K562 (cell line): ENCODE data around the gene PUS3. TPM values are rescaled to one million over a fixed set of nuclear protein-coding genes. Genes with fewer than 3 reads are reported as not detected.

Experiments used
- ATAC-seq: fragments of 200-7000 bp; cut with Tn5 transposase; 3 replicates; pipeline ENCODE4 v1.9.1; 2020; ENCODE audit warnings: moderate library complexity
- BruUV-seq: library from RNA; stranded (reverse); fragments of 400-500 nt; replicated peaks from 2 replicates; lab custom pipeline; 2021; lab: Mats Ljungman, UMichigan
- CTCF ChIA-PET: fragments of 300-600 bp; formaldehyde crosslinking; extraction: SDS; loops from one replicate; lab custom pipeline; 2021; ENCODE audit warnings: low intra/inter-chr PET ratio; lab: Yijun Ruan, JAX
- POLR2A ChIA-PET: fragments of 300-600, 350-650 bp; sonication (Branson Sonifier 250); formaldehyde crosslinking; extraction: SDS; loops from one replicate; lab custom pipeline; 2021; ENCODE audit warnings: antibody characterized with exemption, inconsistent platforms; lab: Yijun Ruan, JAX
- DNase-seq, 4 experiments: peaks; one replicate each; pipeline versions ENCODE4 v3.0.0 to v3.0.0-alpha.2; 2011 to 2018; ENCODE audit warnings: low spot score in 3 of 4, mixed read lengths in 3 of 4; ENCODE audit errors: extremely low read depth in 1 of 4
- FAIRE-seq: peaks from 2 replicates; lab custom pipeline; 2011; peaks lifted over from hg19 to GRCh38; lab: Jason Lieb, UNC
- H2AFZ ChIP-seq: 2 replicates; pipeline ENCODE4 v1.6.0; 2011; ENCODE audit warnings: low read depth, low read length, control low read depth, inconsistent platforms
- H3K27ac ChIP-seq: fragments of 200-600 bp; 3 replicates; pipeline ENCODE4 v1.8.0; 2011; ENCODE audit warnings: low read depth, mild to moderate bottlenecking, control low read depth, inconsistent platforms, low read length, moderate library complexity, mixed read lengths; ENCODE audit errors: extremely low read depth
- H3K27me3 ChIP-seq, 2 experiments: fragments of 300-600 bp in 1 of 2; 2 replicates in 1 of 2; 3 replicates in 1 of 2; pipeline versions ENCODE4 v1.6.0 to v1.8.0; 2011; ENCODE audit warnings: inconsistent platforms in 2 of 2, low read length in 2 of 2, mild to moderate bottlenecking in 1 of 2, mixed read lengths in 1 of 2, moderate library complexity in 1 of 2; ENCODE audit not compliant: control insufficient read depth in 2 of 2, insufficient read depth in 2 of 2
- H3K36me3 ChIP-seq: fragments of 300-600 bp; 3 replicates; pipeline ENCODE4 v1.8.0; 2011; ENCODE audit warnings: mild to moderate bottlenecking, low read length, inconsistent platforms; ENCODE audit not compliant: control insufficient read depth, insufficient read depth
- H3K4me1 ChIP-seq, 2 experiments: fragments of 200-600 bp in 1 of 2; replicated peaks in 1 of 2; 2 replicates in 1 of 2; 3 replicates in 1 of 2; pipeline versions ENCODE4 v1.5.1 to v1.8.0; 2011; ENCODE audit warnings: inconsistent platforms in 2 of 2, low read length in 2 of 2, mild to moderate bottlenecking in 1 of 2, mixed read lengths in 1 of 2, moderate library complexity in 1 of 2; ENCODE audit not compliant: control insufficient read depth in 2 of 2, insufficient read depth in 2 of 2
- H3K4me2 ChIP-seq: 2 replicates; pipeline ENCODE4 v1.6.1; 2011; ENCODE audit warnings: low read length, control low read depth, inconsistent platforms, mixed read lengths; ENCODE audit not compliant: insufficient read depth
- H3K4me3 ChIP-seq: fragments of 200-600 bp; sonication (generic), shearing (Covaris generic); 2 replicates; pipeline ENCODE4 v1.5.1; 2016; ENCODE audit warnings: control low read depth, inconsistent platforms
- H3K79me2 ChIP-seq: fragments of 200-600 bp; 3 replicates; pipeline ENCODE4 v1.8.0; 2011; ENCODE audit warnings: low read length, inconsistent platforms; ENCODE audit not compliant: control insufficient read depth, insufficient read depth
- H3K9ac ChIP-seq, 2 experiments: 2 replicates each; pipeline versions ENCODE4 v1.6.0 to v1.6.1; 2011; ENCODE audit warnings: low read depth in 2 of 2, low read length in 2 of 2, control low read depth in 1 of 2, inconsistent platforms in 1 of 2, mild to moderate bottlenecking in 1 of 2, mixed read lengths in 1 of 2; ENCODE audit not compliant: insufficient read depth in 1 of 2
- H3K9me1 ChIP-seq: one replicate; pipeline ENCODE4 v1.6.0; 2011; ENCODE audit warnings: inconsistent platforms, mild to moderate bottlenecking, low read length, moderate library complexity; ENCODE audit not compliant: control insufficient read depth, insufficient read depth
- H3K9me3 ChIP-seq: replicated peaks from 2 replicates; pipeline ENCODE4 v1.5.1; 2011; ENCODE audit warnings: low read depth, low read length, inconsistent platforms; ENCODE audit not compliant: control insufficient read depth, insufficient read depth
- H4K20me1 ChIP-seq: replicated peaks from 2 replicates; pipeline ENCODE4 v1.6.1; 2011; ENCODE audit warnings: low read length, inconsistent platforms, mixed read lengths; ENCODE audit not compliant: control insufficient read depth, insufficient read depth
- BRCA1 ChIP-seq, 2 experiments: fragments of 450-650 bp in 1 of 2; sonication (generic) in 1 of 2; formaldehyde crosslinking in 1 of 2; IDR thresholded peaks; 2 replicates each; pipeline versions ENCODE4 v1.5.0 to v1.6.1; 2017 to 2020; ENCODE audit warnings: mild to moderate bottlenecking in 1 of 2, missing genetic modification reagents in 1 of 2
- C11orf30 ChIP-seq: fragments of 450-650 bp; IDR thresholded peaks from 2 replicates; pipeline ENCODE4 v1.6.1; 2016; ENCODE audit warnings: low read depth, mild to moderate bottlenecking
- CBX2 ChIP-seq: fragments of 200-600 bp; sonication (generic); IDR thresholded peaks from one replicate; pipeline ENCODE4 v1.6.1; 2012; ENCODE audit warnings: mild to moderate bottlenecking, low read length, inconsistent platforms; ENCODE audit not compliant: insufficient read depth, poor library complexity, severe bottlenecking
- ETV6 ChIP-seq, 3 experiments: fragments of 150-350 bp in 1 of 3; sonication (generic) in 1 of 3; formaldehyde crosslinking in 1 of 3; IDR thresholded peaks; 2 replicates each; pipeline versions ENCODE4 v1.6.1 to v1.8.0; 2014 to 2022; ENCODE audit warnings: borderline replicate concordance in 2 of 3, low read depth in 2 of 3, antibody characterized with exemption in 1 of 3, low read length in 1 of 3, mild to moderate bottlenecking in 1 of 3, missing genetic modification reagents in 1 of 3
- HDAC3 ChIP-seq: fragments of 450-650 bp; IDR thresholded peaks from 2 replicates; pipeline ENCODE4 v1.6.1; 2018; ENCODE audit warnings: borderline replicate concordance, mild to moderate bottlenecking, moderate library complexity; ENCODE audit not compliant: partially characterized antibody
- MAFF ChIP-seq: IDR thresholded peaks from 2 replicates; pipeline ENCODE4 v1.6.1; 2012; ENCODE audit warnings: low read length, improper control_type of control experiment
- MAFK ChIP-seq: IDR thresholded peaks from 2 replicates; pipeline ENCODE4 v1.6.1; 2011; ENCODE audit warnings: low read length, improper control_type of control experiment
- POLR2H ChIP-seq: IDR thresholded peaks from 2 replicates; pipeline ENCODE4 v1.6.1; 2016; ENCODE audit warnings: missing genetic modification characterization, low read depth, mild to moderate bottlenecking, control low read depth, missing compliant biosample characterization, moderate library complexity
- SNIP1 ChIP-seq: fragments of 450-650 bp; IDR thresholded peaks from 2 replicates; pipeline ENCODE4 v1.7.1; 2017; ENCODE audit warnings: low read depth, mild to moderate bottlenecking
- ZC3H8 ChIP-seq: fragments of 450-650 bp; IDR thresholded peaks from 2 replicates; pipeline ENCODE4 v1.6.1; 2017
- ZNF121 ChIP-seq: sonication (generic); formaldehyde crosslinking; conservative IDR thresholded peaks from 2 replicates; pipeline ENCODE4 v1.8.0; 2022; ENCODE audit warnings: missing genetic modification reagents
- ZNF75A ChIP-seq: fragments of 450-650 bp; formaldehyde crosslinking; IDR thresholded peaks from 2 replicates; pipeline ENCODE4 v1.4.0; 2020; ENCODE audit warnings: mild to moderate bottlenecking
- ZNF778 ChIP-seq: fragments of 450-650 bp; formaldehyde crosslinking; IDR thresholded peaks from 2 replicates; pipeline ENCODE4 v1.4.0; 2020; ENCODE audit warnings: mild to moderate bottlenecking, moderate library complexity
- WGBS: fragments of 100-300 bp; shearing (Covaris generic); methylation state at CpG from one replicate; pipeline ENCODE4 v1.1.6; 2016; ENCODE audit warnings: low coverage, mixed read lengths; ENCODE audit not compliant: insufficient coverage; ENCODE audit errors: missing lambda C conversion rate; 5-methylcytosine and 5-hydroxymethylcytosine counted together
- in situ Hi-C: fragments of 300-500 bp; cut with MboI; formaldehyde crosslinking; loops from 4 replicates; pipeline ENCODE4 v1.15.0; 2018; ENCODE audit warnings: inconsistent platforms, mixed read lengths
- intact Hi-C: fragments of 100-400 bp; cut with micrococcal nuclease; formaldehyde crosslinking; loops from 2 replicates; pipeline ENCODE4 v1.14.2; 2022
- polyA plus RNA-seq, 8 experiments: library from polyadenylated mRNA; depleted of rRNA in 4 of 8; stranded (reverse) in 5 of 8; unstranded in 3 of 8; fragments of >200 nt; fragmentation: Nextera tagmentation in 2 of 8; fragmentation: Illumina TruSeq in 1 of 8; extraction: Ambion mirVana in 2 of 8; extraction: Trizol in 1 of 8; gene quantifications; 2 replicates each; pipeline versions ENCODE4 v1.2.1 to v1.2.3, GENCODE V29; 2011 to 2014; ENCODE audit warnings: inconsistent platforms in 1 of 8, missing spikeins in 1 of 8
- total RNA-seq, 7 experiments: library from RNA; depleted of rRNA in 6 of 7; stranded (reverse); fragments of >200 nt in 6 of 7; fragmentation: Illumina TruSeq in 2 of 7; extraction: Trizol in 2 of 7; gene quantifications; 2 replicates each; pipeline versions ENCODE4 v1.2.1 to v1.2.3, GENCODE V29; 2011 to 2021; ENCODE audit warnings: low replicate concordance in 1 of 7
- TF ChIP-seq, protein P1 (sequence below): sonication (generic); formaldehyde crosslinking; IDR thresholded peaks from 2 replicates; pipeline ENCODE4 v1.4.0; 2020; ENCODE audit warnings: mild to moderate bottlenecking, missing genetic modification reagents
- TF ChIP-seq, protein P2 (sequence below): fragments of 250-450 bp; sonication (Bioruptor Pico); IDR thresholded peaks from 2 replicates; pipeline ENCODE4 v1.8.0; 2021; ENCODE audit warnings: mild to moderate bottlenecking, moderate library complexity
- TF ChIP-seq, protein P3 (sequence below): sonication (generic); formaldehyde crosslinking; IDR thresholded peaks from 2 replicates; pipeline ENCODE4 v1.8.1; 2022; ENCODE audit warnings: missing genetic modification reagents
- TF ChIP-seq, protein P4 (sequence below): fragments of 450-650 bp; formaldehyde crosslinking; IDR thresholded peaks from 2 replicates; pipeline ENCODE4 v1.4.0; 2022; ENCODE audit warnings: mild to moderate bottlenecking, moderate library complexity

PUS3 gene
- total and polyA plus RNA-seq, 9 of the 15 experiments (the other 6 are each of a cell fraction or from before 2014, with no cell fraction given), result 16.5 to 49.2 (median 35.9) TPM

DNA sequence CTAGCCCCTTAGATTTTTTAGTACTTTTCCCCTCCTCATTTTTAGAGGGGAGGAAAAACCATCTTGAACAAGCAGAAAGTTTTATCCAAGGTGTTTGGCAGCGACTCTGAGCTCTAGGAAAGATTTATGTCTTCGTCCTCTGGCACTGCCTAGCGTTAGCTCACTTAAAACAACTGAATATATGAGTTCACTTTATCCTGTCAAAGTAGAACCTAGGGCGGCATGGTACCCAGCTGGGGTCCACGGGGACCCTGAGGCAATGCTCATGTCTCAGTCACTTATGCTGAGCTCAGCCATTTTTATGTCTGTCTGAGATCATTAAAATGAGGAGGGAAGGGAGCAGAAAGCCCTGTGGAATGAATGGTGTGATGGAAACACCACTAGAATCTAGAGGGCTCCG, 28.7 kb upstream of the PUS3 start:
- Histone ChIP-seq H3K4me1 (peaks cover 4 to 9% of the 10 kb centered on the region in 2 experiments; a peak in 4 of 5 replicates), H3K9me3 (no peaks in the 10 kb centered on the region), H3K4me3 (no peak overlapping the region), H3K27me3 (peaks cover 2 to 12% of the 10 kb centered on the region in 2 experiments; a peak in 2 of 5 replicates), H3K79me2 (no peaks in the 10 kb centered on the region), H2AFZ (no peak overlapping the region), H3K9ac (no peak overlapping the region), H3K36me3 (no peaks in the 10 kb centered on the region), H3K9me1 (no peaks in the 10 kb centered on the region), H3K4me2 (no peak overlapping the region), H3K27ac (no peak overlapping the region), H4K20me1 (no peaks in the 10 kb centered on the region)
- no peak for ATAC-seq
- FAIRE-seq, result no peak
- ChIA-PET CTCF (no interaction called here), POLR2A (interaction anchor here (0.5 to 1.3 kb wide), 6 partner anchors 14 to 258 kb away, joined by 3 to 7 read pairs (median 4); partner anchors contain the start of gene VSIG10L2)
- in situ Hi-C loops, result no loop called here
- WGBS, result 5% methylated on average over 6 of the region's 6 CpGs
- DNase-seq, result no peak
- BruUV-seq, result no TSS peak
- intact Hi-C loops, result no loop called here
- TF ChIP-seq, protein P1, sequence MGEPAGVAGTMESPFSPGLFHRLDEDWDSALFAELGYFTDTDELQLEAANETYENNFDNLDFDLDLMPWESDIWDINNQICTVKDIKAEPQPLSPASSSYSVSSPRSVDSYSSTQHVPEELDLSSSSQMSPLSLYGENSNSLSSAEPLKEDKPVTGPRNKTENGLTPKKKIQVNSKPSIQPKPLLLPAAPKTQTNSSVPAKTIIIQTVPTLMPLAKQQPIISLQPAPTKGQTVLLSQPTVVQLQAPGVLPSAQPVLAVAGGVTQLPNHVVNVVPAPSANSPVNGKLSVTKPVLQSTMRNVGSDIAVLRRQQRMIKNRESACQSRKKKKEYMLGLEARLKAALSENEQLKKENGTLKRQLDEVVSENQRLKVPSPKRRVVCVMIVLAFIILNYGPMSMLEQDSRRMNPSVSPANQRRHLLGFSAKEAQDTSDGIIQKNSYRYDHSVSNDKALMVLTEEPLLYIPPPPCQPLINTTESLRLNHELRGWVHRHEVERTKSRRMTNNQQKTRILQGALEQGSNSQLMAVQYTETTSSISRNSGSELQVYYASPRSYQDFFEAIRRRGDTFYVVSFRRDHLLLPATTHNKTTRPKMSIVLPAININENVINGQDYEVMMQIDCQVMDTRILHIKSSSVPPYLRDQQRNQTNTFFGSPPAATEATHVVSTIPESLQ (CRISPR knock-in tag), result no peak
- TF ChIP-seq C11orf30 (peak; percentile 64; the same call in 1 of the 2 replicates), ZC3H8 (no peak), ZNF75A (no peak), BRCA1 (IDR thresholded peaks at IDR 0.05) (no peak), BRCA1 (CRISPR knock-in tag; IDR thresholded peaks at IDR 0.05) (no peak), MAFK (peak; percentile 48), ETV6 (IDR thresholded peaks at IDR 0.05; ENCODE audit: borderline replicate concordance in 1 of 2, low read depth in 2 of 2, low read length in 1 of 2) (no peak), ETV6 (CRISPR knock-in tag; IDR thresholded peaks at IDR 0.05; ENCODE audit: borderline replicate concordance) (no peak), ZNF778 (CRISPR knock-in tag) (no peak), ZNF121 (CRISPR knock-in tag) (no peak), CBX2 (no peak), HDAC3 (no peak), SNIP1 (no peak), POLR2H (tag) (no peak), MAFF (peak; percentile 70)
- TF ChIP-seq, protein P2, sequence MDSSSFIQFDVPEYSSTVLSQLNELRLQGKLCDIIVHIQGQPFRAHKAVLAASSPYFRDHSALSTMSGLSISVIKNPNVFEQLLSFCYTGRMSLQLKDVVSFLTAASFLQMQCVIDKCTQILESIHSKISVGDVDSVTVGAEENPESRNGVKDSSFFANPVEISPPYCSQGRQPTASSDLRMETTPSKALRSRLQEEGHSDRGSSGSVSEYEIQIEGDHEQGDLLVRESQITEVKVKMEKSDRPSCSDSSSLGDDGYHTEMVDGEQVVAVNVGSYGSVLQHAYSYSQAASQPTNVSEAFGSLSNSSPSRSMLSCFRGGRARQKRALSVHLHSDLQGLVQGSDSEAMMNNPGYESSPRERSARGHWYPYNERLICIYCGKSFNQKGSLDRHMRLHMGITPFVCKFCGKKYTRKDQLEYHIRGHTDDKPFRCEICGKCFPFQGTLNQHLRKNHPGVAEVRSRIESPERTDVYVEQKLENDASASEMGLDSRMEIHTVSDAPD (CRISPR knock-in tag), result no peak
- TF ChIP-seq, protein P3, sequence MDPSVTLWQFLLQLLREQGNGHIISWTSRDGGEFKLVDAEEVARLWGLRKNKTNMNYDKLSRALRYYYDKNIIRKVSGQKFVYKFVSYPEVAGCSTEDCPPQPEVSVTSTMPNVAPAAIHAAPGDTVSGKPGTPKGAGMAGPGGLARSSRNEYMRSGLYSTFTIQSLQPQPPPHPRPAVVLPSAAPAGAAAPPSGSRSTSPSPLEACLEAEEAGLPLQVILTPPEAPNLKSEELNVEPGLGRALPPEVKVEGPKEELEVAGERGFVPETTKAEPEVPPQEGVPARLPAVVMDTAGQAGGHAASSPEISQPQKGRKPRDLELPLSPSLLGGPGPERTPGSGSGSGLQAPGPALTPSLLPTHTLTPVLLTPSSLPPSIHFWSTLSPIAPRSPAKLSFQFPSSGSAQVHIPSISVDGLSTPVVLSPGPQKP (CRISPR knock-in tag), result no peak
- TF ChIP-seq, protein P4, sequence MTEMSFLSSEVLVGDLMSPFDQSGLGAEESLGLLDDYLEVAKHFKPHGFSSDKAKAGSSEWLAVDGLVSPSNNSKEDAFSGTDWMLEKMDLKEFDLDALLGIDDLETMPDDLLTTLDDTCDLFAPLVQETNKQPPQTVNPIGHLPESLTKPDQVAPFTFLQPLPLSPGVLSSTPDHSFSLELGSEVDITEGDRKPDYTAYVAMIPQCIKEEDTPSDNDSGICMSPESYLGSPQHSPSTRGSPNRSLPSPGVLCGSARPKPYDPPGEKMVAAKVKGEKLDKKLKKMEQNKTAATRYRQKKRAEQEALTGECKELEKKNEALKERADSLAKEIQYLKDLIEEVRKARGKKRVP (CRISPR knock-in tag), result no peak
